ENCODE results near the gene OR10V1.
A peak's percentile ranks its signal among the peaks of the same experiment; 100 is the strongest.

The OR10V1 gene

GRCh38 chr11:59713745-59714144, at the start of gene OR10V1:
OR10V1 (minus strand) TSS chr11:59713845; CDS start chr11:59713845, 0 bp downstream.
- DNase-seq (ENCODE audit: low spot score), result no peak

- no peak for DNase-seq (ENCODE audit: low spot score)
These were observed 48.3 kb upstream of the OR10V1 start for GRCh38 chr11:59761993-59762392.

- DNase-seq (ENCODE audit: low spot score), result no peak
These were observed 47.1 kb upstream of the OR10V1 start for GRCh38 chr11:59760771-59761170.

GRCh38 chr11:59759900-59760299, 46.3 kb upstream of the OR10V1 start:
- DNase-seq (ENCODE audit: low spot score), result no peak

- no peak for DNase-seq (ENCODE audit: low spot score)
These were observed 44.9 kb upstream of the OR10V1 start for GRCh38 chr11:59758401-59759037.

GRCh38 chr11:59756845-59757244, 43.2 kb upstream of the OR10V1 start:
- DNase-seq (ENCODE audit: low spot score), result no peak

GRCh38 chr11:59756558-59756840, 42.9 kb upstream of the OR10V1 start:
- DNase-seq (ENCODE audit: low spot score), result no peak

- no peak for DNase-seq (ENCODE audit: low spot score)
These were observed 42.3 kb upstream of the OR10V1 start for GRCh38 chr11:59755701-59756557.

- DNase-seq (ENCODE audit: low spot score), result peak; percentile 42
These were observed 41.4 kb upstream of the OR10V1 start, which contains the start of gene STX3 for GRCh38 chr11:59754859-59755700. STX3 (plus strand) TSS chr11:59755376; CDS start chr11:59755606, 230 bp downstream.

GRCh38 chr11:59754494-59754858, 40.8 kb upstream of the OR10V1 start:
- DNase-seq (ENCODE audit: low spot score), result no peak

- DNase-seq (ENCODE audit: low spot score), result peak; percentile 87
These were observed 40.2 kb upstream of the OR10V1 start for GRCh38 chr11:59753650-59754493.

- no peak for DNase-seq (ENCODE audit: low spot score)
These were observed 32.5 kb upstream of the OR10V1 start for GRCh38 chr11:59746111-59746510.

GRCh38 chr11:59730896-59731565, 17.4 kb upstream of the OR10V1 start:
- no peak for DNase-seq (ENCODE audit: low spot score)

GRCh38 chr11:59729834-59730233, 16.2 kb upstream of the OR10V1 start:
- no peak for DNase-seq (ENCODE audit: low spot score)

- peak; percentile 6 for DNase-seq (ENCODE audit: low spot score)
These were observed 15.3 kb upstream of the OR10V1 start for GRCh38 chr11:59728913-59729312.

GRCh38 chr11:59728154-59728553, 14.5 kb upstream of the OR10V1 start:
- no peak for DNase-seq (ENCODE audit: low spot score)

GRCh38 chr11:59727426-59727825, 13.8 kb upstream of the OR10V1 start:
- no peak for DNase-seq (ENCODE audit: low spot score)

GRCh38 chr11:59724066-59724465, 10.4 kb upstream of the OR10V1 start:
- DNase-seq (ENCODE audit: low spot score), result no peak

- DNase-seq (ENCODE audit: low spot score), result no peak
These were observed 5.9 kb upstream of the OR10V1 start for GRCh38 chr11:59719556-59719955.

GRCh38 chr11:59716051-59716450, 2.4 kb upstream of the OR10V1 start:
- no peak for DNase-seq (ENCODE audit: low spot score)

- DNase-seq (ENCODE audit: low spot score), result no peak
These were observed 3.4 kb downstream of the OR10V1 start for GRCh38 chr11:59710136-59710847.

Data from activated CD4-positive, alpha-beta T cell treated with anti-CD3 and anti-CD28 coated beads, Interleukin-2, Interleukin-4, amounts not matched to agents 100 ng/mL and 50 ng/mL, durations not matched to agents 16 hours and 8 hours (primary cell).